Activated CD4-positive, alpha-beta T cell treated with anti-CD3 and anti-CD28 coated beads for 48 hours (primary cell): ENCODE measurements around the gene BGN.

Source experiments
- DNase-seq: peaks from one replicate; pipeline ENCODE4 v3.0.0-alpha.2; 2020

Gene BGN

GRCh38 chrX:153537526-153538295 lies 42.9 kb downstream of the BGN start:
- DNase-seq: no peak

- DNase-seq: no peak
These were observed 43.6 kb downstream of the BGN start for GRCh38 chrX:153538424-153538823.

- DNase-seq: peak; percentile 71
These were observed 44.6 kb downstream of the BGN start for GRCh38 chrX:153539171-153539978.

GRCh38 chrX:153539979-153540358 lies 45.2 kb downstream of the BGN start:
- no peak for DNase-seq

- no peak for DNase-seq
These were observed 49.9 kb downstream of the BGN start for GRCh38 chrX:153544727-153545126.

- DNase-seq: no peak
These were observed 51.6 kb downstream of the BGN start for GRCh38 chrX:153546386-153546785.

GRCh38 chrX:153547195-153547594 lies 52.4 kb downstream of the BGN start:
- DNase-seq: no peak

GRCh38 chrX:153549231-153549630 lies 54.5 kb downstream of the BGN start:
- no peak for DNase-seq

- DNase-seq: no peak
These were observed 55.0 kb downstream of the BGN start for GRCh38 chrX:153549807-153550206.

- DNase-seq: no peak
These were observed 56.4 kb downstream of the BGN start for GRCh38 chrX:153551135-153551534.

- peak; percentile 70 for DNase-seq
These were observed 59.9 kb downstream of the BGN start for GRCh38 chrX:153554519-153555167.

- no peak for DNase-seq
These were observed 62.0 kb downstream of the BGN start for GRCh38 chrX:153556767-153557166.

GRCh38 chrX:153557618-153558355 lies 63.0 kb downstream of the BGN start:
- no peak for DNase-seq
